HCT116 (cell line): ENCODE results near the gene TCF7L1.

ENCODE experiments used
- CTCF ChIP-seq, 3 experiments: fragments of 200-600 bp in 1 of 3; sonication (generic) in 1 of 3; IDR thresholded peaks in 2 of 3; conservative IDR thresholded peaks in 1 of 3; 2 replicates each; pipeline ENCODE4 v1.5.1; 2012 to 2017; ENCODE audit warnings: low read depth in 2 of 3, low read length in 2 of 3, antibody characterized with exemption in 1 of 3, borderline replicate concordance in 1 of 3, control low read depth in 1 of 3, mild to moderate bottlenecking in 1 of 3, mixed read lengths in 1 of 3, mixed run types in 1 of 3, moderate library complexity in 1 of 3; ENCODE audit not compliant: insufficient read depth in 1 of 3
- EZH2phosphoT487 ChIP-seq: fragments of 200-600 bp; IDR thresholded peaks from 2 replicates; pipeline ENCODE4 v1.6.1; 2018; ENCODE audit warnings: antibody characterized with exemption, borderline replicate concordance
- FOSL1 ChIP-seq: IDR thresholded peaks from 2 replicates; pipeline ENCODE4 v1.6.1; 2012; ENCODE audit warnings: low read depth
- RAD21 ChIP-seq: IDR thresholded peaks from 2 replicates; pipeline ENCODE4 v1.6.1; 2012; ENCODE audit warnings: low read depth, mild to moderate bottlenecking
- REST ChIP-seq: IDR thresholded peaks from 2 replicates; pipeline ENCODE4 v1.6.1; 2012; ENCODE audit warnings: low read depth
- SIN3A ChIP-seq: IDR thresholded peaks from 2 replicates; pipeline ENCODE4 v1.6.1; 2012; ENCODE audit warnings: low read depth
- SP1 ChIP-seq: IDR thresholded peaks from 2 replicates; pipeline ENCODE4 v1.6.1; 2012; ENCODE audit warnings: low read depth
- YY1 ChIP-seq: IDR thresholded peaks from 2 replicates; pipeline ENCODE4 v1.6.1; 2011; ENCODE audit warnings: low read length, low read depth, moderate library complexity, mild to moderate bottlenecking; ENCODE audit not compliant: insufficient replicate concordance; ENCODE audit errors: extremely low read depth
- ZBTB33 ChIP-seq: IDR thresholded peaks from 2 replicates; pipeline ENCODE4 v1.6.1; 2011; ENCODE audit warnings: mild to moderate bottlenecking, low read length, moderate library complexity; ENCODE audit not compliant: insufficient replicate concordance; ENCODE audit errors: extremely low read depth

DNA sequence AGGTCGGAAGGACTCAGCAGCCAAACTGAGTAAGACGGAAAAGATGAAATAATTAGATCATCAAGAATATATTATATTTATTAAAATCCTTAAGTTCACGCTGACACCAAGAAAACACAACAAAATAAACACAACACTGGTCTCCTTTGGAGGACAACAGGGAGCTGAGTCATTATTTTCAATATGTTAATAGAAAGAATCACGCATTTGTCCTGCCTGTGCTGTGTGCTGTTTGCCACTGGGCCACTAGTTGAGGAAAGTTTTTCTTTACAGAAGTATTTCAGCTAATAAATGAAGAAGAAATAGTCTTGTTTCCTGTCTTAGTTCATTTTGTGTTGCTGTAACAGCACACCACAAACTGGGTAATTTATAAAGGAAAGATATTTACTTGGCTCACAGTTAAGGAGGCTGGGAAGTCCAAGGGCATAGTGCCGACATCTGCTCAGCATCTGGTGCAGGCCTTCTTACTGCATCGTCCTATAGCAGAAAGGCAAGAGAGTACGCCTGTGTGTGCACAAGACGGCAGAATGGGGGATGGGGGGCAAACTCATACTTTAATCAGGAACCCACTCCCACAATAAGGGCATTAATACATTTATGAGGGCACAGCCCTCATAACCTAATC, 88.0 kb downstream of the TCF7L1 start:
- TF ChIP-seq FOSL1: no peak
- no peak for TF ChIP-seq YY1
- no peak for TF ChIP-seq RAD21
- TF ChIP-seq EZH2phosphoT487: no peak
- no peak for TF ChIP-seq CTCF (IDR thresholded peaks at IDR 0.05 in 2 of 3, conservative IDR thresholded peaks at IDR 0.05 in 1 of 3; ENCODE audit: borderline replicate concordance in 1 of 3, insufficient read depth in 1 of 3, low read depth in 2 of 3, low read length in 2 of 3)
- no peak for TF ChIP-seq REST
- TF ChIP-seq SP1: no peak
- TF ChIP-seq ZBTB33: no peak
- no peak for TF ChIP-seq SIN3A
